ENCODE data around the gene SLC8A1.

Gene SLC8A1

DNA sequence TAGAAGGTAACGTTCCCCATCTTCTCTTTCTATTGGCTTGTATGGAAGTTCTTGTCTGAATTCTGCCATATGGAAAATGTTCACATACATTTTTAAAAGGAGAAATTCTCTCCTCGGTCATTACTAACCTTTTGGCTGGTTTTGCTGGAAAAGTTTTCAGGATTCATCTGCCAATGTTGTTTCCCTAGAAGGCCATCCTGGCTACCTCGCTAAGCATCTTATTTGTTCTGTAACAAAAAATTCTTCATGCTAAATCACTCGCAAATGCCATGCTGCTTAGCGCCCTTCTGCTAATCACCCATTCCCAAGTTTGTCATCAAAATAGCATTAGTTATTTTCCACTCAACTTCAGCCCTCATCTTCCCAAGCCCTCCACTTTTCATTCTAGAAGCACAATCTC is 262.0 kb downstream of the SLC8A1 start:
- no peak for DNase-seq (ENCODE audit: low spot score)

DNA sequence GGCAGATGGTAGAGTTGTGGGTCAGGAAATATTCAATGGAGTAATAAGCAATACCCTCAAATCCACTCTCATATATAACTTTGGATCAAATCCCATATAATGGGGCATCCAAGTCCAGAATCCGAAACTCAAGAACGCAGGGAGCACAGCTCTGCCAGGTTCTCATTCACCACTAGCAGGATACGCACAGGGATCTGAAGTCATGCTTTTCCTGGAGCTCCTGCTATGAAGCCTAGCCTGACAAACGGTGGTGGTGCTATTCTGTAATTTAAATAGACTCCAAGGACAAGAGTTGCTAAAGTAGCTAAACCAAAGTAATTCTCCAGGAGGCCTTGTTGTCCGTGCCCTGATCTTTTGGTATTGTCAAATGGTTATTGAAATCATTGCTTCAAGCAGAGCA is 264.8 kb downstream of the SLC8A1 start:
- DNase-seq (ENCODE audit: low spot score): no peak

- no peak for DNase-seq (ENCODE audit: low spot score)
These were observed 267.3 kb downstream of the SLC8A1 start for GRCh38 chr2:40184551-40184950.

DNA sequence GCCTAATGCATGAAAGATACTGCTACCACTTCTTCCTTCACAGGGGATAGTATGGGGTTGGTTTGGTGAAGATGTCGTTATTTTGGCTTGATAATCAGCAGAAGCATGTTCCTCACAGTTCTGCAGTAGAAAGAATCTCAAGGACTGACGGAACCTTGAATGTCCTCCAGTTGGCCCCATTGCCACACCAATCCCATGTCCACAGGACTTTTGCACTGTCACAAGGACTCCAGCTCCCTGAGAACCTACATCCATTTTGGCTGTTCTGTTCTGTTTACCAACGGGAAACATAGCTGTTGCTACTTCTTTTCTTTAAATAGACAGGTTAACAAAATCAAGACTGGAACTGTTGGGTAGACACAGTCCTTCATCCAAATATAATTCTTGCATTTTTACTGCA is 270.0 kb downstream of the SLC8A1 start:
- no peak for DNase-seq (ENCODE audit: low spot score)

GRCh38 chr2:40179801-40180200 is 272.1 kb downstream of the SLC8A1 start:
- DNase-seq (ENCODE audit: low spot score): no peak

DNA sequence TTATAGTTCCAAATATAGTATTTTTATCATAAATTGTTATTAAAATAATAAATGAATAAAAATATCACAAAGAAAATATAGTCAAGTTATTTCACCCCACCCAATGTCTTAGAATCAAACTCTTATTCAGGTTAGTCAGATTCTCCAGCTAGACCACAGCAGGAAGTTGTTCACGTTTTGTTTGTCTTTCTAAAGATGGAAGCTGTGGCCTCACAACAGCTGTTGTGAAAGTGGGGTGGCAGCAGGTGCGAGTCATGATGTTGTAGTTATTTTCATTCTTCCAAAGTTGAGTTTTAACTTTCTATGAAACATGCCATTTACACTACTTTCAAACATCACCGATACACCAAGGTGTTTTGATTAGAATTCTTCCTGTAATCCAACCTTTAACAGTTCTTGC is 272.9 kb downstream of the SLC8A1 start:
- no peak for DNase-seq (ENCODE audit: low spot score)

DNA sequence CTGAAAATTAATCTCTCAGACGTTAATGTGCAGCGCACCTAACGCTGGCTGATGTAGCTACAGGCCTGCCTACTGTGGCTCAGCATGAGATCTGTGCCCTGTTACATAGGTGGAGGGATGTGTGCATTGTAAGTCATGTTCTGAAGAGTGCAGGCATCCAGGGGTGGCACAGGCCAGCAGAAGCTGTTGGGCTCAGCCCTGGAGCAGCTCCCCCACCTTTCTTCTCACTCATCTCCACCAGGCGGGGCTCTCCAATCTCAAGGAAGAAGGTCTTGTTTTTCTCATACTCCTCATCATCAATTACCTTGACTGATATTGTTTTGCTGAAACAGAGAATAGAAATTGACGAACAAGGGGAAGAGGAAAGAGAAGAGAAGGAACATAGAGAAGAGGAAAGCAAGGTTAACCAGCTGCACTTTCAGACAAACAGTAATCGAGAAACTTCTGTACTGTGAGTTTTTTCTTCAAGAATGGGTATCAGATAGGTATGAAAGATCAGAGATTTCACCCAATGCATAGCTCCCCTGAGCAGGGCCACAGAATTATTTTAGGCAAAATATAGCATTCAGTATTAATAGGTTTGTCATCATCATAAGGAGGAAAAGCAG is 273.6 kb downstream of the SLC8A1 start:
- no peak for DNase-seq (ENCODE audit: low spot score)

DNA sequence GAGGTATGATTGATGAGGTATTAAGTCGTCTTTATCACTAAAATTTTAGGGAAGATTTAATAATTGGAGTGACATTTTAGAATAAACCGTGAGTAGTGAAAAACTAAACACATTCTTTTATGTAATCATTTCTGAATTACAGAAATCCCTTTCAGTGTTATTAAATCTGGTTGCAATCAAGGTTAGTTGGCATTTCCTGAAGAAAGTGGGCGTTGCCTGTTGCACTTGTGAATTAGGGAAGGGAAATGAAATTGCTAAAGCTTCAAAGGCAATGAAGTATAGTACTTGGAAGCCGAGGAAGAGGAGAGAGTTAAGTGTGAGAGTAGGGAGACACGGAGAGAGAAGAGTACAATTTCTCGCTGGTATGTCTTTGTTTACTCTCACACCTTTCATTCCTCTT is 274.5 kb downstream of the SLC8A1 start:
- no peak for DNase-seq (ENCODE audit: low spot score)

DNA sequence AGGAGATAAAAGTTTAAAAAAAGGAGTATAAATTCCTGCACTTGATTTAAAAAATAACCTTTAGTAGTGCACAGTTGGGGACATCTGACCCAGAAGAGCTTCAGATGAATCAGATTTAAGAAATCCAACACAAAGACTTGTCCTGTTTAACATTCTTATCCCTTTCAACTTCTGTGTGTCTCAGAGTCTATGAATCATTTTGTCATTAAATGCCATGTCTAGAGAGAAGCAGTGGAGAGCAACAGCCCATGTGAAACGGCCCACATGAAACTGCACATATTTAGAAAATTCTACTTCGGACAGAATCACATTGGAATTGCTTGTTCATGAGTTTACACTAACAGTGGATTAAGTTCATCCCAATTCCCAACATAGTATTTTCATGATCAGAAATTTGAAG is 278.6 kb downstream of the SLC8A1 start:
- DNase-seq (ENCODE audit: low spot score): no peak

GRCh38 chr2:40169856-40170255 is 282.0 kb downstream of the SLC8A1 start:
- DNase-seq (ENCODE audit: low spot score): no peak

GRCh38 chr2:40169430-40169829 is 282.5 kb downstream of the SLC8A1 start:
- DNase-seq (ENCODE audit: low spot score): no peak

DNA sequence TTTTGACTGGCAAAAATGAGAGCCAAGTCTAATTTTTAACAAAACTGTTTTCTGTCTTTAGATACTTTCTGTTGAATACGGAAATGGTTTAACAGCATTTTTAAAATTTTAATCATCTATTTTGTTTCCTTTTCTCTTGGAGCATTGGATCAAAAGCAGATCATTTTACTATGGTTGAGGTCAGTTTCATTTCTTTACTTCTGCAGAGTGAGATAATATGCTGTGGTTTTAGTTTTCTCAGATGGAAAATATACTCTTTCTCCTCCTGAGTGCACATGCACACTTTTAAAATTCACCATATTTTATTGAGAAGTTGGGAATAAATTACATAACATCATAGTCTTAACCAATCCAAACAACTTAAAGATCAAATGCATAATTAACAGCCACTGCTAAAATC is 283.3 kb downstream of the SLC8A1 start:
- no peak for DNase-seq (ENCODE audit: low spot score)

DNA sequence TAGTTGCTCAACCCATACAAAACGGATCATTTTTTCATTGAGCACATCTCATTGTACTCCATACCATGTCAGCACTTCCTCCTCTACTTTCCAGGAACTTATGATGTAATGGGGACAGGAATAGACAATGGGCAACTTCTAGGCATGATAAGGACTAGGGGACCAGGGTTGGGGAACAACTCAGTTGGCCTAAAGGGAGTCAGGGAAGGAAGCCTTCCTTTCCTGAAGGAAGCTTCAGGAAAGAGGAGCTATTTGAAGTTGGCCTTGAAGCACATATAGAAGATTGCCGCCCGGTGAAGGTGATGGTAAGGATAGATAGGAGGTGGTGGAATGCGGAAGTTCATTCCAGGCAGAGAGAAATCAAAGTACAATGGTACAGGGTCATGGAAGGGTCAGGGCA is 283.9 kb downstream of the SLC8A1 start:
- no peak for DNase-seq (ENCODE audit: low spot score)

DNA sequence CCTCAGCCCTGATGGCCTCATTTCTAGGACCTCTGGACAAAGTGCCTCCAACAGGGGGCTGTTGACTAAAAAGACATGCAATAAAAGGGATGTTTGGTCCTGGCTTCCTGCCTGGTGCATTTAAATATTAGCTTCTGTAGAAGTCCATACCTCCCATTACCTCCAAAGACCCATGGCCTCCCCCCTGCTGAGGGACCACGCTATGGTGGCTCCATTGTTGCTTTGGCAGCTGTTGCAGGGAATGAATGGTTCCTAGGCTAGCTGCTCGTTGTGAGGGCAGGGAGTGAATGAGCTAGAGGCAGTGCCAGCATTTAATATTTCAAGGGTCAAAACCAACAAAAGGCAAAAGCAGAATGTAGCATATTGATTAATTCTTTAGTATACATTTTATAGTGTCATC is 285.9 kb downstream of the SLC8A1 start:
- DNase-seq (ENCODE audit: low spot score): no peak

DNA sequence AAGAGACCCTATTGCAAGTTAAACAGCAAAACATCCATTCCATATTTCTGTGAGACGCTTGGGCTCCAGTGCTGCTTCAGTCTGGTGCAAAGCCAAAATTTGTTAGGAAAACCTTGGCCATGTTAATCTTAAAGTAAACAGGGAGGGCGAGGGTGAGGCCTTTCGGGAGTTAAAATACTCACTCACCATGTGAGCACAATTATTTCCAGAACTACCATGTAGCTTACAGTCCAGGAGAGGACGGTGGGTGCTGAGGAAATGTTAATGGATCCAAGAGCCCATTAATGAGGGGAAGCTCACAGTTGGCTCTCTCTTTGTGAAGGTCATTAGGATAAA is 286.4 kb downstream of the SLC8A1 start:
- DNase-seq (ENCODE audit: low spot score): no peak

DNA sequence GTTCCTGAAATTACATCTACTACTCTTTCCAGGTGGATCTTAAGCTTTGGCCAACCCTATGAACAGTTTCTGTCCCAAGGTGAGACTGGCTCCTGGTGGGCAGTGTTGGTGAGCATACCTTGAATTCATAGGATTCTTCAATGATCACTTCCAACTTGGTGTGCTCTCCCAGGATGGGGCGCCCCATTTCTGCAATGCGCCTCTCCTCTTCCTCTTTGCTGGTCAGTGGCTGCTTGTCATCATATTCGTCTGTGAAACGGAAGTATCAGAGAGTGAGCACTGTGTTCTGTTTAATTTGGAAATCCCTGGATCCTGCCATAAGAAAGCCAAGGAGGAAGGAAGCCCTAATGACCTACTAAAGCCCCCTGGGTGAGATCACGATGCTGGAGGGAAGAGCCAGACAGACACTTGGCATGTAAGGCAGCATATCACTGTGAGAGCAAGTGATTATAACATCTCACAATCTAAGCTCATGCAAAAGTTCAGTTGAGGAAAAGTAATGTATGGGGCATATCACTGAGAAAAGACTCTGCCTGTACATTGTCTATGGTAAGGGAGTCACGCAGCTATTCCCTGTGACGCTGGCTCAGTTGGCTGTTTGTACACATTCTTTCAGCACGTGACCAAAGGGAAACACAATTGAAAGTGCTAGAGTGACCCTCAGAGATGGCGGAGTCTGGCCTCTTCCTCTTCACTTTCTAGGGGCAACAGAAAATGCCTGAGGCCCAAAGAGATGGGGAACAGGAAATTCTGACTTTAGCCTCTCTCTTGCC is 287.0 kb downstream of the SLC8A1 start:
- no peak for DNase-seq (ENCODE audit: low spot score)

DNA sequence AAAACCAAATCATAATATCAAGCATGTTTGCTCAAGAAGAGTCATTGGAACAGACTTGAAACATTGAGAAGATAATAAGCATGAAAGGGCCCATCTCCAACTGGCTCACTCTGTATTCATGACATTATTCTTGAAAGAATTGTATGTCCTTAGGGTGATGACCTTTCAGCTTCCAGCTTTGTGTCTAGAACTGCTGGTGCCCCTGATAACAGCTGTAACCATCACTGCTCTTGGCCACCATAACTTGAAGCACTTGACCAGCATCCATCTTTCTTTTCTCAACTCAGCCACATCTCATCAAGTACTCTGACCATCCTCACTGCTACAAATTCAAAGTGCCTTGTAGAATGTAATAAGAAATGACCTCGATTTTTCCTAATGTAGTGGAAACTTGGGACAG is 289.9 kb downstream of the SLC8A1 start:
- no peak for DNase-seq (ENCODE audit: low spot score)

DNA sequence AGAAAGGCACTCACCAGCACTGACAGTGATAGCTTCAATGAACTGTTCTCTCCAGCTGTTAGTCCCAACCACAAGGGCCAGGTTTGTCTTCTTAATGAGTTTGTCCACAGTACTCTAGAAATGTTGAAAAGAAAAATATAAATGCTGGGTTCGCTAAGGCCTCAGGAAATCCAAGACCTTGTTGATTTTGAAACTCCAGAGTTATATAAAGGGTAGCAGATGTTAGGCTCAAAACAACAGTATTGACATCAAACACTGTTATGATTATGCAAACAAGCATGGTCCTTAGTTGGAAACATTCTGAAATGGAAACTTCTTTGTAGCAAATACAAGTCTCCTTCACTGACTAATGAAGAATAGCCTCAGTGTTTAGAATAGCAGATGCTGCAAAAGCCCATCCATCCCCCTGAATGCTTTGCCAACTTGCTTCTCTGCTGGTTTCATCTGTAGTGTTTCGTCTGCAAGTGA is 291.1 kb downstream of the SLC8A1 start:
- DNase-seq (ENCODE audit: low spot score): no peak

DNA sequence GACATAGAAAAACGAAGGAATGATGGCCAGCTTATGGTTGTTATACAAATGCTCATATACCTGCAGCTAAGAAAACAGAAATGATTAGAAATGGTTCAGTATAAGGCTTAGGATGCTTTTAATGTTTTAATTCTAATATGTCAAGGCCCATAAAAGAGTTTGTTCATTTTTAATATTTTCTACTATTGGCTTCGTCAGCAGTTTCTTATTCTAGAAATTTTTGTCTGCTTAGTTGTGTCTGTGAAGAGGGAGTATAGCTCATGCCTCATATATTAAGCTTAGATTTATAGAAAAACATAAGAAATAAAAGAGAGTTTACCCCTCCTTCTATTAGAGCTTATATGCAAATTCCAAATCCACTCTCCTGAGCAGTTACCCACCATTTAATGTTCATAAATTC is 292.6 kb downstream of the SLC8A1 start:
- DNase-seq (ENCODE audit: low spot score): no peak

- no peak for DNase-seq (ENCODE audit: low spot score)
These were observed 293.1 kb downstream of the SLC8A1 start for GRCh38 chr2:40158781-40159180.

- no peak for DNase-seq (ENCODE audit: low spot score)
These were observed 296.2 kb downstream of the SLC8A1 start for GRCh38 chr2:40155728-40156127.

- no peak for DNase-seq (ENCODE audit: low spot score)
These were observed 301.6 kb downstream of the SLC8A1 start for GRCh38 chr2:40150266-40150665.

GRCh38 chr2:40148334-40148733 is 303.6 kb downstream of the SLC8A1 start:
- no peak for DNase-seq (ENCODE audit: low spot score)

DNA sequence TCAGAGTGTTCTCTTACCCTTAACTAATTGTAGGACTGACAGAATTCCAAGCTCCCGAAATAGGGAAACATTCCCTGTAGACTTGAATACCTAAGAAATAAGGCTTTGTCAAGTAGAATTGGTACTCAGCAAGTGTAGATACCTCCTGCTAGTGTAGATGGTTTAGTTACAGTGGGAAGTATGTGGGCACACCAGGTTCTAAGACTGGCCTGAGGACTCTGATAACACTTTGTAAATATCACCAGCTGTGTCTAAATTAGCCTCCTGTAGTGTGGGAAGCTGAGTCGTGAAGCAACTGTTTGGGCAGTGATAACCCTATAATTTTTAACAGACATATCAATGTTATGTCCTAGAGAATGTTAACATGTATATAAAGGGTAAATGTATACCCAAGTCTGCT is 304.5 kb downstream of the SLC8A1 start:
- no peak for DNase-seq (ENCODE audit: low spot score)

All from hematopoietic multipotent progenitor cell treated with erythropoietin and hydrocortisone succinate and interleukin-3 and kit ligand, for 15 days (in vitro differentiated cells).